ENCODE measurements around the gene PAN2.
"Not testable (repeated sequence)": the region's sequence is repeated elsewhere in the genome, so short reads cannot be mapped to it uniquely, and the experiment has no call there.

The PAN2 gene

GRCh38 chr12:56300644-56301464 lies 32.9 kb downstream of the PAN2 start:
- Histone ChIP-seq H3K27ac (ENCODE audit: low read length) (peak overlapping the region; percentile 93), H3K4me1 (ENCODE audit: control insufficient read depth, low read depth, low read length) (peaks cover 12% of the 10 kb centered on the region), H3K4me3 (ENCODE audit: low read length) (peak overlapping the region; percentile 94), H3K27me3 (ENCODE audit: control insufficient read depth, insufficient read depth, low read length) (no peaks in the 10 kb centered on the region), H3K9me3 (ENCODE audit: control insufficient read depth, low read depth, low read length) (no peaks in the 10 kb centered on the region), H3K36me3 (ENCODE audit: control insufficient read depth, low read depth, low read length) (peaks cover 20% of the 10 kb centered on the region), H3K9ac (ENCODE audit: low read length) (peak overlapping the region; percentile 71)

GRCh38 chr12:56299853-56300643 lies 33.8 kb downstream of the PAN2 start, which contains the start of gene CS:
CS (minus strand) TSS chr12:56300330; CDS start chr12:56300201, 129 bp downstream.
- Histone ChIP-seq H3K9ac (ENCODE audit: low read length) (peak within 1 kb of the TSS; percentile 88), H3K4me1 (ENCODE audit: control insufficient read depth, low read depth, low read length) (peaks cover 12% of the 10 kb centered on the region), H3K9me3 (ENCODE audit: control insufficient read depth, low read depth, low read length) (no peaks in the 10 kb centered on the region), H3K27me3 (ENCODE audit: control insufficient read depth, insufficient read depth, low read length) (no peaks in the 10 kb centered on the region), H3K4me3 (ENCODE audit: low read length) (peak within 1 kb of the TSS; percentile 94), H3K27ac (ENCODE audit: low read length) (peak within 1 kb of the TSS; percentile 93), H3K36me3 (ENCODE audit: control insufficient read depth, low read depth, low read length) (peaks cover 13% of the 10 kb centered on the region)

GRCh38 chr12:56299308-56299852 lies 34.4 kb downstream of the PAN2 start:
- H3K4me3 ChIP-seq (ENCODE audit: low read length), result peak overlapping the region; percentile 94
- peaks cover 13% of the 10 kb centered on the region for H3K36me3 ChIP-seq (ENCODE audit: control insufficient read depth, low read depth, low read length)
- no peaks in the 10 kb centered on the region for H3K9me3 ChIP-seq (ENCODE audit: control insufficient read depth, low read depth, low read length)
- H3K27ac ChIP-seq (ENCODE audit: low read length), result peak overlapping the region; percentile 9
- H3K9ac ChIP-seq (ENCODE audit: low read length), result peak overlapping the region; percentile 88
- H3K27me3 ChIP-seq (ENCODE audit: control insufficient read depth, insufficient read depth, low read length), result no peaks in the 10 kb centered on the region
- peaks cover 12% of the 10 kb centered on the region for H3K4me1 ChIP-seq (ENCODE audit: control insufficient read depth, low read depth, low read length)

GRCh38 chr12:56298828-56299227 lies 35.0 kb downstream of the PAN2 start:
- H3K27me3 ChIP-seq (ENCODE audit: control insufficient read depth, insufficient read depth, low read length), result no peaks in the 10 kb centered on the region
- H3K4me1 ChIP-seq (ENCODE audit: control insufficient read depth, low read depth, low read length), result peaks cover 12% of the 10 kb centered on the region
- peak overlapping the region; percentile 94 for H3K4me3 ChIP-seq (ENCODE audit: low read length)
- no peaks in the 10 kb centered on the region for H3K9me3 ChIP-seq (ENCODE audit: control insufficient read depth, low read depth, low read length)
- no peak overlapping the region for H3K27ac ChIP-seq (ENCODE audit: low read length)
- peak overlapping the region; percentile 88 for H3K9ac ChIP-seq (ENCODE audit: low read length)
- H3K36me3 ChIP-seq (ENCODE audit: control insufficient read depth, low read depth, low read length), result peaks cover 13% of the 10 kb centered on the region

- no peaks in the 10 kb centered on the region for H3K9me3 ChIP-seq (ENCODE audit: control insufficient read depth, low read depth, low read length)
- no peak overlapping the region for H3K9ac ChIP-seq (ENCODE audit: low read length)
- no peak overlapping the region for H3K27ac ChIP-seq (ENCODE audit: low read length)
- H3K4me1 ChIP-seq (ENCODE audit: control insufficient read depth, low read depth, low read length), result peaks cover 12% of the 10 kb centered on the region
- peaks cover 13% of the 10 kb centered on the region for H3K36me3 ChIP-seq (ENCODE audit: control insufficient read depth, low read depth, low read length)
- no peak overlapping the region for H3K4me3 ChIP-seq (ENCODE audit: low read length)
- H3K27me3 ChIP-seq (ENCODE audit: control insufficient read depth, insufficient read depth, low read length), result no peaks in the 10 kb centered on the region
Measured at GRCh38 chr12:56297400-56297799, 36.4 kb downstream of the PAN2 start.

GRCh38 chr12:56296295-56296694 lies 37.5 kb downstream of the PAN2 start:
- Histone ChIP-seq H3K9me3 (ENCODE audit: control insufficient read depth, low read depth, low read length) (no peaks in the 10 kb centered on the region), H3K27me3 (ENCODE audit: control insufficient read depth, insufficient read depth, low read length) (no peaks in the 10 kb centered on the region), H3K9ac (ENCODE audit: low read length) (no peak overlapping the region), H3K4me3 (ENCODE audit: low read length) (no peak overlapping the region), H3K27ac (ENCODE audit: low read length) (no peak overlapping the region), H3K4me1 (ENCODE audit: control insufficient read depth, low read depth, low read length) (peaks cover 12% of the 10 kb centered on the region), H3K36me3 (ENCODE audit: control insufficient read depth, low read depth, low read length) (peaks cover 18% of the 10 kb centered on the region)

GRCh38 chr12:56293795-56294194 lies 40.0 kb downstream of the PAN2 start:
- no peak overlapping the region for H3K9ac ChIP-seq (ENCODE audit: low read length)
- H3K4me3 ChIP-seq (ENCODE audit: low read length), result no peak overlapping the region
- no peak overlapping the region for H3K27ac ChIP-seq (ENCODE audit: low read length)
- H3K9me3 ChIP-seq (ENCODE audit: control insufficient read depth, low read depth, low read length), result no peaks in the 10 kb centered on the region
- no peaks in the 10 kb centered on the region for H3K4me1 ChIP-seq (ENCODE audit: control insufficient read depth, low read depth, low read length)
- H3K36me3 ChIP-seq (ENCODE audit: control insufficient read depth, low read depth, low read length), result peaks cover 30% of the 10 kb centered on the region
- H3K27me3 ChIP-seq (ENCODE audit: control insufficient read depth, insufficient read depth, low read length), result no peaks in the 10 kb centered on the region

- no peak overlapping the region for H3K9ac ChIP-seq (ENCODE audit: low read length)
- no peak overlapping the region for H3K27ac ChIP-seq (ENCODE audit: low read length)
- peaks cover 34% of the 10 kb centered on the region for H3K36me3 ChIP-seq (ENCODE audit: control insufficient read depth, low read depth, low read length)
- no peak overlapping the region for H3K4me3 ChIP-seq (ENCODE audit: low read length)
- no peaks in the 10 kb centered on the region for H3K4me1 ChIP-seq (ENCODE audit: control insufficient read depth, low read depth, low read length)
- no peaks in the 10 kb centered on the region for H3K9me3 ChIP-seq (ENCODE audit: control insufficient read depth, low read depth, low read length)
- no peaks in the 10 kb centered on the region for H3K27me3 ChIP-seq (ENCODE audit: control insufficient read depth, insufficient read depth, low read length)
Measured at GRCh38 chr12:56288705-56289387, 45.0 kb downstream of the PAN2 start.

GRCh38 chr12:56286044-56286830 lies 47.6 kb downstream of the PAN2 start:
- H3K4me3 ChIP-seq (ENCODE audit: low read length), result no peak overlapping the region

GRCh38 chr12:56284263-56284662 lies 49.5 kb downstream of the PAN2 start:
- not testable (repeated sequence) for H3K9me3 ChIP-seq (ENCODE audit: control insufficient read depth, low read depth, low read length); H3K4me1 ChIP-seq (ENCODE audit: control insufficient read depth, low read depth, low read length); H3K9ac ChIP-seq (ENCODE audit: low read length); H3K27ac ChIP-seq (ENCODE audit: low read length); H3K4me3 ChIP-seq (ENCODE audit: low read length); H3K27me3 ChIP-seq (ENCODE audit: control insufficient read depth, insufficient read depth, low read length)
- H3K36me3 ChIP-seq (ENCODE audit: control insufficient read depth, low read depth, low read length), result peaks cover 51% of the 10 kb centered on the region

More at GRCh38 chr12:56286044-56286830, 47.6 kb downstream of the PAN2 start:
- Histone ChIP-seq H3K27ac (ENCODE audit: low read length) (no peak overlapping the region), H3K4me1 (ENCODE audit: control insufficient read depth, low read depth, low read length) (no peaks in the 10 kb centered on the region), H3K36me3 (ENCODE audit: control insufficient read depth, low read depth, low read length) (peaks cover 54% of the 10 kb centered on the region), H3K9me3 (ENCODE audit: control insufficient read depth, low read depth, low read length) (no peaks in the 10 kb centered on the region), H3K27me3 (ENCODE audit: control insufficient read depth, insufficient read depth, low read length) (no peaks in the 10 kb centered on the region), H3K9ac (ENCODE audit: low read length) (no peak overlapping the region)

Measured in iPS-18a (cell line).